IPS DF 6.9 (cell line): ENCODE data around the gene TMEM106A.
"Not testable (repeated sequence)": the region's sequence is repeated elsewhere in the genome, so short reads cannot be mapped to it uniquely, and the experiment has no call there.

Experiments used
- DNase-seq: peaks from one replicate; pipeline ENCODE4 v3.0.0-alpha.2; 2013; ENCODE audit warnings: low read depth, low spot score
- H3K27ac ChIP-seq: one replicate; pipeline ENCODE4 v1.5.1; 2013; ENCODE audit warnings: low read length, control low read depth
- H3K27me3 ChIP-seq: 2 replicates; pipeline ENCODE4 v1.6.1; 2013; ENCODE audit warnings: mild to moderate bottlenecking, low read length; ENCODE audit not compliant: control insufficient read depth, insufficient read depth
- H3K36me3 ChIP-seq: 2 replicates; pipeline ENCODE4 v1.6.1; 2013; ENCODE audit warnings: low read length; ENCODE audit not compliant: control insufficient read depth, insufficient read depth
- H3K4me1 ChIP-seq: 2 replicates; pipeline ENCODE4 v1.6.1; 2013; ENCODE audit warnings: low read length; ENCODE audit not compliant: control insufficient read depth, insufficient read depth
- H3K4me3 ChIP-seq: 2 replicates; pipeline ENCODE4 v1.5.1; 2013; ENCODE audit warnings: mild to moderate bottlenecking, low read length
- H3K9me3 ChIP-seq: 2 replicates; pipeline ENCODE4 v1.6.1; 2013; ENCODE audit warnings: low read length, inconsistent platforms; ENCODE audit not compliant: control insufficient read depth, insufficient read depth
- WGBS: extraction: QIAGEN DNeasy Blood & Tissue Kit; methylation state at CpG from one replicate; pipeline ENCODE4 v1.1.7; 2013; ENCODE audit warnings: mixed read lengths, missing lambda C conversion rate; ENCODE audit not compliant: insufficient read length, insufficient coverage; 5-methylcytosine and 5-hydroxymethylcytosine counted together

The TMEM106A gene, protein sequence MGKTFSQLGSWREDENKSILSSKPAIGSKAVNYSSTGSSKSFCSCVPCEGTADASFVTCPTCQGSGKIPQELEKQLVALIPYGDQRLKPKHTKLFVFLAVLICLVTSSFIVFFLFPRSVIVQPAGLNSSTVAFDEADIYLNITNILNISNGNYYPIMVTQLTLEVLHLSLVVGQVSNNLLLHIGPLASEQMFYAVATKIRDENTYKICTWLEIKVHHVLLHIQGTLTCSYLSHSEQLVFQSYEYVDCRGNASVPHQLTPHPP

GRCh38 chr17:43211480-43212402 is at the start of gene TMEM106A:
Gene TMEM106A, plus strand, starts transcription at chr17:43211875. Its CDS starts 1,167 bp downstream, at chr17:43213042.
- Histone ChIP-seq H3K9me3 (no peaks in the 10 kb centered on the region), H3K36me3 (no peaks in the 10 kb centered on the region; the same call in 1 of the 2 replicates), H3K4me1 (peaks cover 3% of the 10 kb centered on the region; the same call in 1 of the 2 replicates), H3K4me3 (peak within 1 kb of the TSS; percentile 61; the same call in 1 of the 2 replicates), H3K27ac (no peak within 1 kb of the TSS), H3K27me3 (no peaks in the 10 kb centered on the region)
- DNase-seq: peak; percentile 33
- no CpG with 5 or more reads among the region's 54 CpGs for WGBS

GRCh38 chr17:43165971-43166370 is 45.7 kb upstream of the TMEM106A start:
- not testable (repeated sequence) for H3K4me3 ChIP-seq, H3K36me3 ChIP-seq, DNase-seq, H3K4me1 ChIP-seq, H3K27me3 ChIP-seq, H3K9me3 ChIP-seq, H3K27ac ChIP-seq

- Histone ChIP-seq H3K4me1 (no peaks in the 10 kb centered on the region), H3K4me3 (peak overlapping the region; percentile 96), H3K27me3 (no peaks in the 10 kb centered on the region), H3K9me3 (no peaks in the 10 kb centered on the region), H3K36me3 (no peaks in the 10 kb centered on the region), H3K27ac (no peak overlapping the region)
- no peak for DNase-seq
- no CpG with 5 or more reads among the region's 29 CpGs for WGBS
These were observed 42.0 kb upstream of the TMEM106A start for GRCh38 chr17:43169561-43170139.

GRCh38 chr17:43170140-43170765 is 41.4 kb upstream of the TMEM106A start:
- no peak overlapping the region for H3K27ac ChIP-seq
- H3K9me3 ChIP-seq: no peaks in the 10 kb centered on the region
- no peaks in the 10 kb centered on the region for H3K27me3 ChIP-seq
- H3K4me3 ChIP-seq: peak overlapping the region; percentile 96
- H3K4me1 ChIP-seq: no peaks in the 10 kb centered on the region
- DNase-seq: peak; percentile 82
- WGBS: no CpG with 5 or more reads among the region's 27 CpGs
- H3K36me3 ChIP-seq: no peaks in the 10 kb centered on the region

GRCh38 chr17:43170766-43171585 is 40.7 kb upstream of the TMEM106A start, which contains the start of gene NBR1:
Gene NBR1, plus strand, starts transcription at chr17:43171214. Its CDS starts 4,586 bp downstream, at chr17:43175800.
- no peaks in the 10 kb centered on the region for H3K4me1 ChIP-seq
- peak; percentile 92 for DNase-seq
- H3K9me3 ChIP-seq: no peaks in the 10 kb centered on the region
- H3K36me3 ChIP-seq: no peaks in the 10 kb centered on the region; the same call in 1 of the 2 replicates
- WGBS: no CpG with 5 or more reads among the region's 41 CpGs
- H3K4me3 ChIP-seq: peak within 1 kb of the TSS; percentile 96
- no peak within 1 kb of the TSS for H3K27ac ChIP-seq
- H3K27me3 ChIP-seq: no peaks in the 10 kb centered on the region

DNA sequence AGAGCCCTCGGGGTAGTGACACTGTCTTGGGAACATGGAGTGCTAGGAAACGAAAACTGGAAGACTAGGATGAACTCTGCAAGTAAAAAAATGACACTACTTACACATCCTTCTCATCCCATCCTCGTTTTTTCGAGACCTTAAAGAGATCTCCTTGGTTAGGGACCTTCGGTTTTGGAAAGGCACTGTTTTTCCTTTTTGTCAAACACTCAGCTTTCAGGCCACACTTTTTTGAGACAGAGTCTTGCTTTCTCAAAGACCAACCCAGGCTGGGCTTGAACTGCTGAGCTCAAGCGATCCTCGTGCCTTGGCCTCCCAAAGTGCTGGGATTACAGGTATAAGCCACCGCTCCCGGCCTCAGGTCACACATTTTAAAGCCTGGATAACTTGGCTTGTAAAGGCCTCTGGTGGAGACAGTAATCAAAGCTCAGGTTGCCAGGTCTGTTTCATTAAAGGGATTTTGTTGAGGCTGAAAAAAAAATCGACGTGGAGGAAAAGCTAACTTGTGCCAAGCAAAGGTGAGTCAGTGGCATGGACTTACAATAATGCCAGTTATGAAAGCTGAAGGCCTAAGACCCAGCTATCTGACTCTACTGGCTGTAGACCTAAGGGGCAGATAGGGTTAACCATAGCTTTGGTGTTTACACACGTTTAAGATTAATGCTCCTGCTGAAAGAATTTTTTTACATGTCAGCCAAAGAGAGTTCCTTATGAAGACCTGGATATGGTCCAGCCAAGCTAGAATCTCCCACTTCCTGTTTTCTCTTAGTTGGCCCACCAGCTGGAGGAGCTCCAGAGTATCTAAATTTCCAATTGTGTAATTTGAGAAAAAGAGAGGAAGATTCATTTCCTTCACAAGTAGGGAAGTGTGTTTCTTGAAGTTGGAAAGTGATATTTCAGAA is 39.8 kb upstream of the TMEM106A start:
- WGBS: no CpG with 5 or more reads among the region's 12 CpGs
- Histone ChIP-seq H3K4me3 (peak overlapping the region; percentile 96; the same call in 1 of the 2 replicates), H3K9me3 (no peaks in the 10 kb centered on the region), H3K36me3 (no peaks in the 10 kb centered on the region; the same call in 1 of the 2 replicates), H3K27me3 (no peaks in the 10 kb centered on the region), H3K27ac (no peak overlapping the region), H3K4me1 (no peaks in the 10 kb centered on the region)
- no peak for DNase-seq

GRCh38 chr17:43175213-43176118 is 36.2 kb upstream of the TMEM106A start:
- Histone ChIP-seq H3K36me3 (no peaks in the 10 kb centered on the region; the same call in 1 of the 2 replicates), H3K4me3 (no peak overlapping the region), H3K27me3 (no peaks in the 10 kb centered on the region), H3K9me3 (no peaks in the 10 kb centered on the region), H3K27ac (no peak overlapping the region), H3K4me1 (no peaks in the 10 kb centered on the region)
- WGBS: no CpG with 5 or more reads among the region's 4 CpGs
- DNase-seq: no peak

DNA sequence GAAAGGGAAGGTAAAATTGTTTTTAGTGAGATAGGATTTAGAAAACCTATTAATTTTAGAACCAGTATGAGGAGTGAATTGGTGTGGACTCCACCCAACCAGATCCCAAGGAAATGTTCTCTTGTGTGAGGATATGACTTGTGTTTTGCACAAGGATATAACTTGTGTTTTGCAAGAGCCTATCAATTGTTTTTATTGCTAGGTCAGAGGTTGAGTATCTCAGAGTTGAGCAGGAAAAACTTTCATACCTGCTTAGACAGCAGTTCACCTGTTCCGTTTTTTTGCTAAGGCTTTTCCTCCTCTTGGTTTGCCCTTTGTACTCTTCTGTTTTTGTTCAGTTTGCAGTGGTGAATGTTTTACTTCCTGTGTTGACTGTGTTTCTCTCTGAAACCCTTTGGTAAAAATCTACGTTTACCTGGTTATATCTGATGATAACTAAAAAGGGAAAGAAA is 35.5 kb upstream of the TMEM106A start:
- no peak for DNase-seq
- no CpG with 5 or more reads among the region's 2 CpGs for WGBS
- Histone ChIP-seq H3K36me3 (no peaks in the 10 kb centered on the region; the same call in 1 of the 2 replicates), H3K9me3 (no peaks in the 10 kb centered on the region), H3K27ac (no peak overlapping the region), H3K27me3 (no peaks in the 10 kb centered on the region), H3K4me3 (no peak overlapping the region), H3K4me1 (no peaks in the 10 kb centered on the region)
